Renal cortex interstitium (tissue), 11 donors: Measurements from ENCODE around the gene UAP1L1. TPM values are rescaled to one million over a fixed set of nuclear protein-coding genes. Genes with fewer than 3 reads are reported as not detected.
"Not testable (repeated sequence)": the region's sequence is repeated elsewhere in the genome, so short reads cannot be mapped to it uniquely, and the experiment has no call there.

ENCODE experiments used
- DNase-seq, 11 donors: peaks; one replicate each; pipeline ENCODE4 v3.0.0-alpha.2; 2013; ENCODE audit warnings: low read depth in 9 of 11, low spot score in 4 of 11; ENCODE audit errors: extremely low read depth in 1 of 11
- polyA plus RNA-seq, 3 donors: library from polyadenylated mRNA; unstranded; fragments of 120-200 nt; gene quantifications; one replicate each; pipeline ENCODE4 v1.2.1, GENCODE V29; 2013; ENCODE audit not compliant: insufficient read length in 3 of 3

Gene UAP1L1
- polyA plus RNA-seq, 3 donors = 4.9 to 9.2 (median 5.7) TPM

GRCh38 chr9:137053944-137054931 is 23.1 kb upstream of the UAP1L1 start, which contains the start of gene ENTPD2:
ENTPD2 (minus strand) TSS chr9:137054061; CDS start chr9:137053997, 64 bp downstream.
- no peak for DNase-seq

- no peak for DNase-seq
Observed at GRCh38 chr9:137054932-137055384, 22.4 kb upstream of the UAP1L1 start.

GRCh38 chr9:137055385-137056364 is 21.6 kb upstream of the UAP1L1 start:
- peak in 5 of 11 donors; percentile 60 to 81 (median 67) for DNase-seq

- DNase-seq = no peak
Observed at GRCh38 chr9:137056739-137057415, 20.4 kb upstream of the UAP1L1 start.

GRCh38 chr9:137057545-137057944 is 19.8 kb upstream of the UAP1L1 start:
- no peak for DNase-seq

GRCh38 chr9:137058521-137059234 is 18.6 kb upstream of the UAP1L1 start:
- DNase-seq = no peak

GRCh38 chr9:137062384-137062783 is 14.9 kb upstream of the UAP1L1 start:
- DNase-seq = no peak

GRCh38 chr9:137062798-137063197 is 14.5 kb upstream of the UAP1L1 start:
- not testable (repeated sequence) for DNase-seq

GRCh38 chr9:137063311-137064026 is 13.8 kb upstream of the UAP1L1 start:
- DNase-seq = no peak

GRCh38 chr9:137064027-137064879 is 13.1 kb upstream of the UAP1L1 start:
- no peak for DNase-seq

- DNase-seq = no peak
Observed at GRCh38 chr9:137064880-137065164, 12.5 kb upstream of the UAP1L1 start.

GRCh38 chr9:137065336-137065967 is 11.9 kb upstream of the UAP1L1 start:
- no peak for DNase-seq

GRCh38 chr9:137066096-137066861 is 11.0 kb upstream of the UAP1L1 start:
- no peak for DNase-seq

- no peak for DNase-seq
Observed at GRCh38 chr9:137067860-137068538, 9.3 kb upstream of the UAP1L1 start.
